SK-N-MC (cell line): ENCODE results near the gene USP28.
"Not testable (repeated sequence)": the region's sequence is repeated elsewhere in the genome, so short reads cannot be mapped to it uniquely, and the experiment has no call there.

ENCODE experiments used
- DNase-seq: peaks from one replicate; pipeline ENCODE4 v3.0.0-alpha.2; 2011; ENCODE audit warnings: low read depth, low spot score
- H3K27ac ChIP-seq: fragments of 200-600 bp; sonication (generic); 2 replicates; pipeline ENCODE4 v1.5.1; 2016; ENCODE audit warnings: mixed run types
- H3K36me3 ChIP-seq: fragments of 200-600 bp; sonication (generic); 2 replicates; pipeline ENCODE4 v1.6.1; 2017; ENCODE audit warnings: antibody characterized with exemption, low read length, mixed read lengths; ENCODE audit not compliant: insufficient read depth
- H3K4me3 ChIP-seq: fragments of 200-600 bp; sonication (generic); 2 replicates; pipeline ENCODE4 v1.5.1; 2016
- H3K9ac ChIP-seq: fragments of 200-600 bp; sonication (generic); 2 replicates; pipeline ENCODE4 v1.8.0; 2017; ENCODE audit warnings: mixed run types, mixed read lengths; ENCODE audit not compliant: insufficient read length
- H3K9me3 ChIP-seq: fragments of 200-600 bp; sonication (generic); 2 replicates; pipeline ENCODE4 v1.6.1; 2017; ENCODE audit warnings: low read depth, mild to moderate bottlenecking, antibody characterized with exemption, low read length, moderate library complexity, mixed read lengths
- EZH2 ChIP-seq: fragments of 200-600 bp; sonication (generic); IDR thresholded peaks from one replicate; pipeline ENCODE4 v1.6.1; 2017; ENCODE audit warnings: antibody characterized with exemption
- FOXP2 ChIP-seq: optimal IDR thresholded peaks from 2 replicates; pipeline ENCODE3; 2011; ENCODE audit warnings: mild to moderate bottlenecking, moderate library complexity; ENCODE audit not compliant: insufficient read depth; ENCODE audit errors: extremely low read length, control extremely low read depth
- POLR2AphosphoS5 ChIP-seq: IDR thresholded peaks from 2 replicates; pipeline ENCODE4 v1.6.1; 2012; ENCODE audit warnings: mild to moderate bottlenecking, low read depth, low read length, borderline replicate concordance

USP28 gene

DNA sequence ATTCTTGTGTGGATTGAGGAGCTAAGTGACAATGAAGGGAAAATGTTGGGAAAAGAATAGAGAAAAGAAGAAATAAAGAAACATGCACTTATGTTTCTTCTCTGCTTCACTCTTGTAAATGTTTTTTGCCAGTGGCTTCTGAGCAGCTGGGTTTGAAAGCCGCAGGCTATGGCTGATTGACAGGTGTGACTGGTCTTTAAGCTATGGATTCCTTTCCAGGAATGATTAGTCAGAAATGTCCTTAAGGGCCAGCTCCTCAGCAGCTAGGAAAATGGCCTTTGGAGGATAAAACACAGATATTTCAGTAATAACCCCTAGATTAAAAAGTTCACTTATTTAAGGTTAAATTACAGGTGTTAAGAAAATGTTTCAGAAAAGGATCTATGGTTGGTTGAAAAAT is 6.5 kb upstream of the USP28 start:
- no peak overlapping the region for H3K9ac ChIP-seq
- no peaks in the 10 kb centered on the region for H3K36me3 ChIP-seq
- H3K27ac ChIP-seq, result no peak overlapping the region
- no peak for DNase-seq
- TF ChIP-seq EZH2 (no peak), POLR2AphosphoS5 (no peak)
- no peak overlapping the region for H3K4me3 ChIP-seq
- no peaks in the 10 kb centered on the region for H3K9me3 ChIP-seq

DNA sequence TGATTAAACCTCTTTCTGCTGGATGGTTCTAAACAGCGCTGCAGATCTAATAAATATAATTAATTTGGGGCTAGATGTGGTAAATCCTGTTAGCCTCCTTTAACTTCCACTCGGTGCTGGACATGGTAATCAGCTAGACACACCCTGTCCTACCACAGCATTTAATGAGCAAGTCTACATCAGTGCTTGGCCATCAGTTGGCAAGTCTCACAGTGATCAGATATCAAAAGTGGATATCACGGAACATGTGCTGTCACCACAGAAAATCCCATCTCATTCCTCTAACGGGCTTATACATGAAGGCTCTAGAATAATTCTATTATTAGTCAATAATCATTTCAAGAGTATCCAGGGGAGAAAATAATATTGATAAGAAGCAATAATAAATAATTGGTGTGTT is 5.6 kb upstream of the USP28 start:
- no peak overlapping the region for H3K9ac ChIP-seq
- TF ChIP-seq FOXP2 (no peak), EZH2 (no peak), POLR2AphosphoS5 (no peak)
- no peaks in the 10 kb centered on the region for H3K9me3 ChIP-seq

DNA sequence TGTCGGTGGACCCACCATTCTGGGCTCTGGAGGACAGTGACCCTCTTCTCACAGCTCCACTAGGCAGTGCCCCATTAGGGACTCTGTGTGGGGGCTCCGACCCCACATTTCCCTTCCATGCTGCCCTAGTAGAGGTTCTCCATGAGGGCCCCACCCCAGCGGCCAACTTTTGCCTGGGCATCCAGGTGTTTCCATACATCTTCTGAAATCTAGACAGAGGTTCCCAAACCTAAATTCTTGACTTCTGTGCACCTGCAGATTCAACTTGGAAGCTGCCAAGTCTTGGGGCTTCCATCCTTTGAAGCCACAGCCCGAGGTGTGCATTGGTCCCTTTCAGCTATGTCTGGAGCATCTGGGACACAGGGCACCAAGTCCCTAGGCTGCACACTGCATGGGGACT is 4.1 kb upstream of the USP28 start:
- H3K4me3 ChIP-seq, H3K9ac ChIP-seq, H3K36me3 ChIP-seq, DNase-seq, H3K27ac ChIP-seq, H3K9me3 ChIP-seq: not testable (repeated sequence)

More for the DNA sequence above, 5.6 kb upstream of the USP28 start:
- H3K27ac ChIP-seq, result no peak overlapping the region
- no peaks in the 10 kb centered on the region for H3K36me3 ChIP-seq
- H3K4me3 ChIP-seq, result no peak overlapping the region
- DNase-seq, result no peak

DNA sequence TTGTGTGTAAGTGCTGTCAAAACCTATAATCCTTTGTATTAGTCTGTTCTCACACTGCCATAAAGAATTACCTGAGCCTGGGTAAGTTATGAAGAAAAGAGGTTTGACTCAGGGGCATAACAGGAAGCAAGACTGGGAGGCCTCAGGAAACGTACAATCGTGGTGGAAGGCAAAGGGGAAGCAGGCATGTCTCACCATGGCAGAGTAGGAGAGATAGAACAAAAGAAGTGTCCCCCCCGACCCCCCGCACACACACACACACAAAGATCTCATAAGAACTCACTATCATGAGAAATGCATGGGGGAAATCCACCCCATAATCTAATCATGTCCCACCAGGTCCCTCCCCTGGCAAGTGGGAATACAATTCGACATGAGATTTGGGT is 2.3 kb upstream of the USP28 start:
- H3K9me3 ChIP-seq, result no peaks in the 10 kb centered on the region
- H3K9ac ChIP-seq, result no peak overlapping the region
- no peak for DNase-seq
- TF ChIP-seq EZH2, result no peak
- no peak for TF ChIP-seq FOXP2
- TF ChIP-seq POLR2AphosphoS5, result no peak
- no peaks in the 10 kb centered on the region for H3K36me3 ChIP-seq
- H3K27ac ChIP-seq, result no peak overlapping the region
- no peak overlapping the region for H3K4me3 ChIP-seq

DNA sequence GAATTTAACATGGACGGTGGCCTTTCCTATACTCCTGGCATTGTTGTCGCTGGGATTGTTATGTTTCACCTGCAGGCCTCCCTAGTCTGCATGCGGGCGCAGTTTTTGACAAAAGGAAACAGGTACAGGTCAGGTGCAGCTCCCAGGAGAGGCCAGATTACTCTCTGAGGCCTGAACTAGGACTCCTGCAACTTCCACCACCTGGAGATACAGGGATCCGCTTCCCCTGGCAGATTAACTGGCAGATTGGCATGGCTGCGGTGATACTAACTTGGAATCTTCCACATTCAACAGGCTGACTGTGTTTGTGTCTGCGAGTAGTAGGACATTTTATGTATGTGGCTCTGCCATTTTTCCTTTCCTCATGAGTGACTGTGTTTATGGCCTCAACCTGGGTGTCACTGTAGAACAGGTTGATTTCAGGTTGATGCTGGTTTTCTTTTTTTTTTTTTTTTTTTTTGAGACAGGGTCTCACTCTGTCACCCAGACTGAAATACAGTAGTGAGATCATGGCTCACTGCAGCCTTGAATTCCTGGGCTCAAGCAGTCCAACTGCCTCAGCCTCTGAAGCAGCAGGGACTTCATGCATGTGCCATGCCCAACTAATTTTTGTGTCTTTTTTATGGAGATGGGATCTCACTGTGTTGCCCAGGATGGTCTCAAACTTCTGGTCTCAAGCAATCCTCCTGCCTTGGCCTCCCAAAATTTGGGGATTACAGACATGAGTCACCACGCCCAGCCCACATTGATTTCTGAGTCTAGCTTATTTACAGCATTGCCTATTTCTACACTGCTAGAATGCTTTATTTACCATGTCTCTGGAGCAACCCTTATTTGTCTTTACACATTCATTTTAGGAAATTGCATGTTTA is 1.7 kb upstream of the USP28 start:
- DNase-seq, result no peak
- TF ChIP-seq FOXP2 (no peak), EZH2 (no peak), POLR2AphosphoS5 (no peak)
- Histone ChIP-seq H3K27ac (no peak overlapping the region), H3K9me3 (no peaks in the 10 kb centered on the region), H3K4me3 (no peak overlapping the region), H3K36me3 (no peaks in the 10 kb centered on the region), H3K9ac (no peak overlapping the region)

DNA sequence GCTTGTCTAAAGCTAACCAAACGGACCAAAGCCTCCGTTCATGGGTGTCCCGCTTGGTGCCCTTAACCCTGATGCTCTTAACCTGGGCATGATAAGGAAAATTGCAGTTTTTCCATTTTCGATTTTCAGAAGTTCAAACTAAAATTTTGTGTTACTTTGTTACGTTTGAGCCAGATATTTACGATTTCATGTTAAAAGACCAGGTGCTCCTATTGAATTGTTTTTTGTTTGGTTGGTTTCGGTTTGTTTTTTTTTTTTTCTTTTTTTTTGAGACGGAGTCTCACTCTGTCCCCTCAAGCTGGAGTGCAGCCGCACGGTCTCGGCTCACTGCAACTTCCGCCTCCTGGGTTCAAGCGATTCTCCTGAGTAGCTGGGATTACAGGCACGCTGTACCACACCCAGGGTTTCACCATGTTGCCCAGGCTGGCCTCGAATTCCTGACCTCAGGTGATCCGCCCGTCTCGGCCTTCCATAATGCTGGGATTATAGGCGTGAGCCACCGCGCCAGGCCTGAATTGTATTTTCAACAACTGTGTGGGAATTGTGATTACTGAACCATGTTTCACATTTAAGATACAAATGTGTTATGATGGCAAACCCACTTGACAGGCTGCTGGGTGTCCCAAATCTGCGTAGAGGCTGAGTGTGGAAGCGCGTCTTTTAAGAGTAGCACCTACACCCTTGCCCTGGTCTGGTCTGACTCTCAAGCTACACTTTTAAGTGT is 864 bp upstream of the USP28 start:
- Histone ChIP-seq H3K27ac (no peak overlapping the region), H3K36me3 (no peaks in the 10 kb centered on the region), H3K4me3 (peak overlapping the region; percentile 82), H3K9ac (no peak overlapping the region), H3K9me3 (no peaks in the 10 kb centered on the region)
- TF ChIP-seq POLR2AphosphoS5 (no peak), FOXP2 (no peak), EZH2 (no peak)
- DNase-seq, result no peak

DNA sequence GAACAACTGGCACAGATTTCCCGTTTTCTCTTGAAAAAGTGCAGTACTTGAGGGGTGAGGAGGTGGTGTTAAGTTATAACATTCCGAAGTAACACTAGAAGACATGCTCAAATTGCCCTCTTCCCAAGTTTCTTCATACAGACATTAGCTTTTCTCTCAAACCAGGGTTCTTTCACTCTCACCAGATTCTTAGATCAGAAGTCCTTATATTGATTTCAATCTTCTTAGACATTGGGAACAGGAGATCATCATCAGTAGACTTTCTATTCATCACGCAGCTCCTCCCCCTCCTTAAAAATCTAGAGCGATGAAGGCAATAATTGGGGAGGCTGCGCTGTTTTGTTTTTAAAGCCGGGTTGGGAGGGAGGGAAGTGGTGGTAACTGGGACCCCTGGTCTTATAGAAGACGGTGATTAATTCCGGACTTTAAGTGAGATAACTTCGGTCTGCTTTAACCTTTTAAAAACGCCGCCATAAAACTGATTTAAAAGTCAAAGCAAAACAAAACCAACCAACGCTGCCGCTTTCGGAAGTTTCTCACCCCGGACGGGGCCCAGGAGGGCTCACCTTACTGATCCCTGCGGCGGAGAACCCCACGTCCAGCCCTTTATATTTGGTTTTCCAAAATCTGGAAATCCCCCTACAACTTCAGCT is 665 bp downstream of the USP28 start:
- Histone ChIP-seq H3K9ac (peak overlapping the region; percentile 73), H3K4me3 (peak overlapping the region; percentile 82), H3K27ac (no peak overlapping the region), H3K9me3 (no peaks in the 10 kb centered on the region), H3K36me3 (no peaks in the 10 kb centered on the region)
- no peak for TF ChIP-seq POLR2AphosphoS5
- no peak for TF ChIP-seq EZH2
- no peak for TF ChIP-seq FOXP2
- no peak for DNase-seq

DNA sequence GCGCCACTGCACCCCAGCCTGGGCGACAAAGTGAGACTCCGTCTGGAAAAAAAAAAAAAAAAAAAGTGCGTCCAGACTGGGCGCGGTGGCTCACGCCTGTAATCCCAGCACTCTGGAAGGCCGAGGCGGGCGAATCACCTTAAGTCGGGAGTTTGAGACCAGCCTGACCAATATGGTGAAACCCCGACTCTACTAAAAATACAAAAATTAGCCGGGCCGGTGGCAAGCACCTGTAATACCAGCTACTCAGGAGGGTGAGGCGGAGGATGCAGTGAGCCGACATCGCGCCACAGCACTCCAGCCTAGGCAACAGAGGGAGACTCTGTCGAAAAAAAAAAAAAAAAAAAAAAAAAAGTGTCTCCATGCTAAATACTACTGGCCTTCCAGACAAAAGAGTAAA is 1.3 kb downstream of the USP28 start:
- no peak overlapping the region for H3K27ac ChIP-seq

More for the DNA sequence above, 1.3 kb downstream of the USP28 start:
- Histone ChIP-seq H3K4me3 (peak overlapping the region; percentile 82), H3K36me3 (no peaks in the 10 kb centered on the region), H3K9ac (no peak overlapping the region), H3K9me3 (no peaks in the 10 kb centered on the region)
- TF ChIP-seq EZH2 (no peak), FOXP2 (no peak), POLR2AphosphoS5 (no peak)
- no peak for DNase-seq
